C1 segment of cervical spinal cord (tissue), 14 donors: ENCODE results near the gene MZT2B.
"Not testable (repeated sequence)": the region's sequence is repeated elsewhere in the genome, so short reads cannot be mapped to it uniquely, and the experiment has no call there.

ENCODE experiments used
- DNase-seq, 14 donors: peaks; one replicate each; lab custom pipeline; 2025; lab: John Stamatoyannopoulos, UW

MZT2B gene

GRCh38 chr2:130207051-130207450, 25.0 kb downstream of the MZT2B start:
- not testable (repeated sequence) for DNase-seq

- DNase-seq = not testable (repeated sequence)
These were observed 37.1 kb downstream of the MZT2B start for GRCh38 chr2:130219147-130219546.

GRCh38 chr2:130220505-130220904, 38.4 kb downstream of the MZT2B start:
- not testable (repeated sequence) for DNase-seq

- not testable (repeated sequence) for DNase-seq
These were observed 40.5 kb downstream of the MZT2B start for GRCh38 chr2:130222523-130222922.

GRCh38 chr2:130228005-130228404, 45.9 kb downstream of the MZT2B start:
- DNase-seq = not testable (repeated sequence)

- DNase-seq = not testable (repeated sequence)
These were observed 46.6 kb downstream of the MZT2B start for GRCh38 chr2:130228467-130229160.

GRCh38 chr2:130229161-130229510, 47.1 kb downstream of the MZT2B start:
- peak in 2 of 14 donors; percentile 32 to 36 for DNase-seq

- DNase-seq = not testable (repeated sequence)
These were observed 48.3 kb downstream of the MZT2B start for GRCh38 chr2:130230376-130230775.

- not testable (repeated sequence) for DNase-seq
These were observed 48.8 kb downstream of the MZT2B start for GRCh38 chr2:130230907-130231306.

GRCh38 chr2:130231656-130232055, 49.6 kb downstream of the MZT2B start:
- no peak for DNase-seq

- DNase-seq = not testable (repeated sequence)
These were observed 51.0 kb downstream of the MZT2B start for GRCh38 chr2:130233066-130233465.

- DNase-seq = not testable (repeated sequence)
These were observed 57.5 kb downstream of the MZT2B start for GRCh38 chr2:130239581-130239980.
